HCT116 (cell line): ENCODE results near the gene PDE1A.

ENCODE experiments used
- CBX3 ChIP-seq: IDR thresholded peaks from 2 replicates; pipeline ENCODE4 v1.6.1; 2012; ENCODE audit warnings: low read depth
- CEBPB ChIP-seq: IDR thresholded peaks from 2 replicates; pipeline ENCODE4 v1.6.1; 2012; ENCODE audit warnings: low read depth
- EGR1 ChIP-seq: IDR thresholded peaks from 2 replicates; pipeline ENCODE4 v1.6.1; 2012; ENCODE audit warnings: low read depth
- EZH2phosphoT487 ChIP-seq: fragments of 200-600 bp; IDR thresholded peaks from 2 replicates; pipeline ENCODE4 v1.6.1; 2018; ENCODE audit warnings: antibody characterized with exemption, borderline replicate concordance
- POLR2A ChIP-seq: IDR thresholded peaks from 2 replicates; pipeline ENCODE4 v1.7.0; 2011; ENCODE audit warnings: borderline replicate concordance; ENCODE audit not compliant: insufficient read depth, insufficient read length; ENCODE audit errors: extremely low read depth
- SP1 ChIP-seq: IDR thresholded peaks from 2 replicates; pipeline ENCODE4 v1.6.1; 2012; ENCODE audit warnings: low read depth
- YY1 ChIP-seq: IDR thresholded peaks from 2 replicates; pipeline ENCODE4 v1.6.1; 2011; ENCODE audit warnings: low read length, low read depth, moderate library complexity, mild to moderate bottlenecking; ENCODE audit not compliant: insufficient replicate concordance; ENCODE audit errors: extremely low read depth
- ZNF274 ChIP-seq: fragments of 200-500 bp; sonication (Bioruptor generic); IDR thresholded peaks from 2 replicates; pipeline ENCODE4 v1.6.1; 2014; ENCODE audit warnings: mild to moderate bottlenecking, low read depth, low read length, inconsistent platforms
- TF ChIP-seq, protein P1 (sequence below), 3 experiments: fragments of 200-600 bp in 1 of 3; sonication (generic) in 1 of 3; IDR thresholded peaks in 2 of 3; conservative IDR thresholded peaks in 1 of 3; 2 replicates each; pipeline ENCODE4 v1.5.1; 2012 to 2017; ENCODE audit warnings: low read depth in 2 of 3, low read length in 2 of 3, antibody characterized with exemption in 1 of 3, borderline replicate concordance in 1 of 3, control low read depth in 1 of 3, mild to moderate bottlenecking in 1 of 3, mixed read lengths in 1 of 3, mixed run types in 1 of 3, moderate library complexity in 1 of 3; ENCODE audit not compliant: insufficient read depth in 1 of 3
- TF ChIP-seq, protein P2 (sequence below): IDR thresholded peaks from 2 replicates; pipeline ENCODE4 v1.6.1; 2011; ENCODE audit warnings: mild to moderate bottlenecking, low read length, moderate library complexity; ENCODE audit not compliant: insufficient replicate concordance; ENCODE audit errors: extremely low read depth
- TF ChIP-seq, protein P3 (sequence below): IDR thresholded peaks from 2 replicates; pipeline ENCODE4 v1.6.1; 2012

- TF ChIP-seq, protein P1, sequence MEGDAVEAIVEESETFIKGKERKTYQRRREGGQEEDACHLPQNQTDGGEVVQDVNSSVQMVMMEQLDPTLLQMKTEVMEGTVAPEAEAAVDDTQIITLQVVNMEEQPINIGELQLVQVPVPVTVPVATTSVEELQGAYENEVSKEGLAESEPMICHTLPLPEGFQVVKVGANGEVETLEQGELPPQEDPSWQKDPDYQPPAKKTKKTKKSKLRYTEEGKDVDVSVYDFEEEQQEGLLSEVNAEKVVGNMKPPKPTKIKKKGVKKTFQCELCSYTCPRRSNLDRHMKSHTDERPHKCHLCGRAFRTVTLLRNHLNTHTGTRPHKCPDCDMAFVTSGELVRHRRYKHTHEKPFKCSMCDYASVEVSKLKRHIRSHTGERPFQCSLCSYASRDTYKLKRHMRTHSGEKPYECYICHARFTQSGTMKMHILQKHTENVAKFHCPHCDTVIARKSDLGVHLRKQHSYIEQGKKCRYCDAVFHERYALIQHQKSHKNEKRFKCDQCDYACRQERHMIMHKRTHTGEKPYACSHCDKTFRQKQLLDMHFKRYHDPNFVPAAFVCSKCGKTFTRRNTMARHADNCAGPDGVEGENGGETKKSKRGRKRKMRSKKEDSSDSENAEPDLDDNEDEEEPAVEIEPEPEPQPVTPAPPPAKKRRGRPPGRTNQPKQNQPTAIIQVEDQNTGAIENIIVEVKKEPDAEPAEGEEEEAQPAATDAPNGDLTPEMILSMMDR (IDR thresholded peaks at IDR 0.05 in 2 of 3, conservative IDR thresholded peaks at IDR 0.05 in 1 of 3; ENCODE audit: borderline replicate concordance in 1 of 3, insufficient read depth in 1 of 3, low read depth in 2 of 3, low read length in 2 of 3): no peak
- TF ChIP-seq CBX3: no peak
- TF ChIP-seq SP1: no peak
- TF ChIP-seq, protein P2, sequence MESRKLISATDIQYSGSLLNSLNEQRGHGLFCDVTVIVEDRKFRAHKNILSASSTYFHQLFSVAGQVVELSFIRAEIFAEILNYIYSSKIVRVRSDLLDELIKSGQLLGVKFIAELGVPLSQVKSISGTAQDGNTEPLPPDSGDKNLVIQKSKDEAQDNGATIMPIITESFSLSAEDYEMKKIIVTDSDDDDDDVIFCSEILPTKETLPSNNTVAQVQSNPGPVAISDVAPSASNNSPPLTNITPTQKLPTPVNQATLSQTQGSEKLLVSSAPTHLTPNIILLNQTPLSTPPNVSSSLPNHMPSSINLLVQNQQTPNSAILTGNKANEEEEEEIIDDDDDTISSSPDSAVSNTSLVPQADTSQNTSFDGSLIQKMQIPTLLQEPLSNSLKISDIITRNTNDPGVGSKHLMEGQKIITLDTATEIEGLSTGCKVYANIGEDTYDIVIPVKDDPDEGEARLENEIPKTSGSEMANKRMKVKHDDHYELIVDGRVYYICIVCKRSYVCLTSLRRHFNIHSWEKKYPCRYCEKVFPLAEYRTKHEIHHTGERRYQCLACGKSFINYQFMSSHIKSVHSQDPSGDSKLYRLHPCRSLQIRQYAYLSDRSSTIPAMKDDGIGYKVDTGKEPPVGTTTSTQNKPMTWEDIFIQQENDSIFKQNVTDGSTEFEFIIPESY: no peak
- TF ChIP-seq POLR2A: no peak
- TF ChIP-seq EZH2phosphoT487: no peak
- TF ChIP-seq ZNF274: no peak
- TF ChIP-seq EGR1: no peak
- no peak for TF ChIP-seq YY1
- TF ChIP-seq, protein P3, sequence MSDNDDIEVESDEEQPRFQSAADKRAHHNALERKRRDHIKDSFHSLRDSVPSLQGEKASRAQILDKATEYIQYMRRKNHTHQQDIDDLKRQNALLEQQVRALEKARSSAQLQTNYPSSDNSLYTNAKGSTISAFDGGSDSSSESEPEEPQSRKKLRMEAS: no peak
- TF ChIP-seq CEBPB: no peak
Observed at GRCh38 chr2:182447163-182447562, 20.3 kb upstream of the PDE1A start.
